Stimulated activated CD8-positive, alpha-beta memory T cell treated with anti-CD3 and anti-CD28 coated beads, Interleukin-4, amount 100 ng/mL, for 1 hour (primary cell): ENCODE data around the gene XPC.
"Not testable (repeated sequence)": the region's sequence is repeated elsewhere in the genome, so short reads cannot be mapped to it uniquely, and the experiment has no call there.

ENCODE experiments used
- DNase-seq, 2 donors: peaks; one replicate each; pipeline ENCODE4 v3.0.0-alpha.2; 2020; ENCODE audit warnings: low read depth in 2 of 2, low spot score in 1 of 2

XPC gene

GRCh38 chr3:14121859-14122258 lies 56.5 kb downstream of the XPC start:
- no peak for DNase-seq

- DNase-seq, result not testable (repeated sequence)
These were observed 57.4 kb downstream of the XPC start for GRCh38 chr3:14120921-14121448.

GRCh38 chr3:14120111-14120920 lies 58.1 kb downstream of the XPC start:
- DNase-seq, result no peak

- no peak for DNase-seq
These were observed 58.8 kb downstream of the XPC start for GRCh38 chr3:14119651-14120050.

GRCh38 chr3:14118400-14119381 lies 59.7 kb downstream of the XPC start:
- DNase-seq, result no peak

GRCh38 chr3:14117468-14118399 lies 60.7 kb downstream of the XPC start:
- no peak for DNase-seq

- no peak for DNase-seq
These were observed 64.3 kb downstream of the XPC start for GRCh38 chr3:14113965-14114635.

- no peak for DNase-seq
These were observed 67.7 kb downstream of the XPC start for GRCh38 chr3:14110699-14111098.

GRCh38 chr3:14109821-14110220 lies 68.6 kb downstream of the XPC start:
- DNase-seq, result not testable (repeated sequence)

GRCh38 chr3:14097616-14098391 lies 80.6 kb downstream of the XPC start:
- DNase-seq, result no peak

- no peak for DNase-seq
These were observed 81.7 kb downstream of the XPC start for GRCh38 chr3:14096742-14097141.
